Embryonic facial prominence (tissue), 1 donor: ENCODE data around the gene MAPK4.
"Not testable (repeated sequence)": the region's sequence is repeated elsewhere in the genome, so short reads cannot be mapped to it uniquely, and the experiment has no call there.

Source experiments
- DNase-seq: peaks from one replicate; pipeline ENCODE4 v3.0.0-alpha.2; 2016; ENCODE audit errors: extremely low spot score

Gene MAPK4

GRCh38 chr18:50573679-50574078, 13.8 kb downstream of the MAPK4 start:
- DNase-seq: no peak

- DNase-seq: no peak
Measured at GRCh38 chr18:50578030-50578429, 18.1 kb downstream of the MAPK4 start.

GRCh38 chr18:50578651-50579050, 18.8 kb downstream of the MAPK4 start:
- no peak for DNase-seq

- no peak for DNase-seq
Measured at GRCh38 chr18:50579061-50579774, 19.3 kb downstream of the MAPK4 start.

- DNase-seq: no peak
Measured at GRCh38 chr18:50581517-50581916, 21.6 kb downstream of the MAPK4 start.

GRCh38 chr18:50582500-50582899, 22.6 kb downstream of the MAPK4 start:
- DNase-seq: no peak

- no peak for DNase-seq
Measured at GRCh38 chr18:50586710-50587109, 26.8 kb downstream of the MAPK4 start.

GRCh38 chr18:50590593-50590992, 30.7 kb downstream of the MAPK4 start:
- no peak for DNase-seq

GRCh38 chr18:50594012-50594411, 34.1 kb downstream of the MAPK4 start:
- DNase-seq: no peak

GRCh38 chr18:50594942-50595341, 35.1 kb downstream of the MAPK4 start:
- DNase-seq: no peak

GRCh38 chr18:50602466-50602865, 42.6 kb downstream of the MAPK4 start:
- no peak for DNase-seq

GRCh38 chr18:50606609-50607008, 46.7 kb downstream of the MAPK4 start:
- DNase-seq: no peak

- no peak for DNase-seq
Measured at GRCh38 chr18:50607378-50607926, 47.6 kb downstream of the MAPK4 start.

GRCh38 chr18:50609171-50609570, 49.3 kb downstream of the MAPK4 start:
- DNase-seq: not testable (repeated sequence)

- no peak for DNase-seq
Measured at GRCh38 chr18:50610349-50610748, 50.5 kb downstream of the MAPK4 start.

GRCh38 chr18:50611529-50611941, 51.6 kb downstream of the MAPK4 start:
- no peak for DNase-seq

GRCh38 chr18:50614838-50615237, 55.0 kb downstream of the MAPK4 start:
- DNase-seq: no peak

- no peak for DNase-seq
Measured at GRCh38 chr18:50616484-50617048, 56.7 kb downstream of the MAPK4 start.

- no peak for DNase-seq
Measured at GRCh38 chr18:50619861-50620275, 60.0 kb downstream of the MAPK4 start.

- no peak for DNase-seq
Measured at GRCh38 chr18:50620319-50620718, 60.4 kb downstream of the MAPK4 start.

- DNase-seq: no peak
Measured at GRCh38 chr18:50621366-50621765, 61.5 kb downstream of the MAPK4 start.

GRCh38 chr18:50622320-50622719, 62.4 kb downstream of the MAPK4 start:
- DNase-seq: no peak

GRCh38 chr18:50622865-50623393, 63.0 kb downstream of the MAPK4 start:
- no peak for DNase-seq
